MCF 10A (cell line): ENCODE measurements around the gene L3MBTL4. TPM values are rescaled to one million over a fixed set of nuclear protein-coding genes. Genes with fewer than 3 reads are reported as not detected.

Experiments used
- BruUV-seq: library from RNA; stranded (reverse); fragments of 400-500 nt; replicated peaks from 2 replicates; lab custom pipeline; 2021; lab: Mats Ljungman, UMichigan
- CTCF ChIA-PET: fragments of 300-600 bp; sonication (Branson Sonifier 250); formaldehyde crosslinking; extraction: SDS; loops from one replicate; lab custom pipeline; 2021; ENCODE audit warnings: antibody characterized with exemption, inconsistent platforms; lab: Yijun Ruan, JAX
- POLR2A ChIA-PET: fragments of 300-600, 350-650 bp; sonication (Branson Sonifier 250); formaldehyde crosslinking; extraction: SDS; loops from one replicate; lab custom pipeline; 2020; ENCODE audit warnings: antibody characterized with exemption, inconsistent platforms; lab: Yijun Ruan, JAX
- DNase-seq: peaks from one replicate; pipeline ENCODE4 v3.0.0-alpha.2; 2018; ENCODE audit not compliant: unreplicated experiment
- H3K27ac Mint-ChIP-seq: one replicate; pipeline ENCODE4 v1.8.0; 2022; ENCODE audit warnings: mild to moderate bottlenecking, low read depth, mixed read lengths; ENCODE audit not compliant: unreplicated experiment
- H3K27me3 Mint-ChIP-seq: one replicate; pipeline ENCODE4 v1.8.0; 2022; ENCODE audit warnings: mixed read lengths; ENCODE audit not compliant: insufficient read depth, unreplicated experiment
- H3K36me3 Mint-ChIP-seq: one replicate; pipeline ENCODE4 v1.8.0; 2022; ENCODE audit warnings: mild to moderate bottlenecking, moderate library complexity, mixed read lengths; ENCODE audit not compliant: insufficient read depth, unreplicated experiment
- H3K4me1 Mint-ChIP-seq: one replicate; pipeline ENCODE4 v1.8.0; 2022; ENCODE audit warnings: mixed read lengths; ENCODE audit not compliant: insufficient read depth, unreplicated experiment
- H3K4me3 Mint-ChIP-seq: one replicate; pipeline ENCODE4 v1.8.0; 2022; ENCODE audit warnings: mild to moderate bottlenecking, moderate library complexity, mixed read lengths; ENCODE audit not compliant: unreplicated experiment
- H3K9me3 Mint-ChIP-seq: one replicate; pipeline ENCODE4 v1.8.0; 2022; ENCODE audit warnings: mixed read lengths; ENCODE audit not compliant: unreplicated experiment
- CTCF ChIP-seq: fragments of 200-600 bp; IDR thresholded peaks from one replicate; pipeline ENCODE4 v1.8.0; 2022; ENCODE audit warnings: antibody characterized with exemption, mild to moderate bottlenecking; ENCODE audit not compliant: unreplicated experiment
- intact Hi-C: fragments of 100-400 bp; cut with micrococcal nuclease; formaldehyde crosslinking; loops from 2 replicates; pipeline ENCODE4 v1.14.1; 2022
- total RNA-seq: library from RNA; stranded (reverse); gene quantifications from 2 replicates; pipeline ENCODE4 v1.2.3, GENCODE V29; 2022

L3MBTL4 gene
- total RNA-seq, 1 experiment from 2014 or later: not detected

GRCh38 chr18:6370886-6371635 lies 43.6 kb downstream of the L3MBTL4 start:
- Mint-ChIP-seq H3K9me3 (no peaks in the 10 kb centered on the region), H3K4me3 (no peak overlapping the region), H3K36me3 (no peaks in the 10 kb centered on the region), H3K4me1 (no peaks in the 10 kb centered on the region), H3K27me3 (peaks cover 25% of the 10 kb centered on the region), H3K27ac (no peak overlapping the region)
- intact Hi-C loops: no loop called here
- no TSS peak for BruUV-seq
- ChIA-PET POLR2A (no interaction called here), CTCF (no interaction called here)
- peak; percentile 11 for DNase-seq
- no peak for TF ChIP-seq CTCF

GRCh38 chr18:6370410-6370809 lies 44.3 kb downstream of the L3MBTL4 start:
- intact Hi-C loops: no loop called here
- ChIA-PET POLR2A (no interaction called here), CTCF (no interaction called here)
- no peaks in the 10 kb centered on the region for H3K4me1 Mint-ChIP-seq
- H3K9me3 Mint-ChIP-seq: no peaks in the 10 kb centered on the region
- no peak overlapping the region for H3K4me3 Mint-ChIP-seq
- no peak overlapping the region for H3K27ac Mint-ChIP-seq
- peaks cover 21% of the 10 kb centered on the region for H3K27me3 Mint-ChIP-seq
- BruUV-seq: no TSS peak
- TF ChIP-seq CTCF: no peak
- H3K36me3 Mint-ChIP-seq: no peaks in the 10 kb centered on the region
- no peak for DNase-seq

- Mint-ChIP-seq H3K27ac (no peak overlapping the region), H3K27me3 (peaks cover 11% of the 10 kb centered on the region), H3K36me3 (no peaks in the 10 kb centered on the region), H3K4me3 (no peak overlapping the region), H3K4me1 (no peaks in the 10 kb centered on the region), H3K9me3 (no peaks in the 10 kb centered on the region)
- no TSS peak for BruUV-seq
- ChIA-PET POLR2A (no interaction called here), CTCF (no interaction called here)
- TF ChIP-seq CTCF: no peak
- DNase-seq: no peak
- intact Hi-C loops: no loop called here
Observed at GRCh38 chr18:6368017-6368416, 46.7 kb downstream of the L3MBTL4 start.

- Mint-ChIP-seq H3K4me3 (no peak overlapping the region), H3K4me1 (no peaks in the 10 kb centered on the region), H3K27ac (no peak overlapping the region), H3K36me3 (no peaks in the 10 kb centered on the region), H3K27me3 (peaks cover 19% of the 10 kb centered on the region), H3K9me3 (no peaks in the 10 kb centered on the region)
- intact Hi-C loops: no loop called here
- ChIA-PET POLR2A (no interaction called here), CTCF (no interaction called here)
- no peak for TF ChIP-seq CTCF
- no TSS peak for BruUV-seq
- no peak for DNase-seq
Observed at GRCh38 chr18:6367208-6367607, 47.5 kb downstream of the L3MBTL4 start.
